GM20000 (cell line): ENCODE measurements around the gene SLC25A11.

Experiments
- DNase-seq: peaks from one replicate; pipeline ENCODE4 v3.0.0; 2012; ENCODE audit warnings: low spot score
- CTCF ChIP-seq: IDR thresholded peaks from 2 replicates; pipeline ENCODE4 v1.5.1; 2012; ENCODE audit warnings: mild to moderate bottlenecking, control low read depth; ENCODE audit errors: extremely low read depth, missing control alignments

SLC25A11 gene

DNA sequence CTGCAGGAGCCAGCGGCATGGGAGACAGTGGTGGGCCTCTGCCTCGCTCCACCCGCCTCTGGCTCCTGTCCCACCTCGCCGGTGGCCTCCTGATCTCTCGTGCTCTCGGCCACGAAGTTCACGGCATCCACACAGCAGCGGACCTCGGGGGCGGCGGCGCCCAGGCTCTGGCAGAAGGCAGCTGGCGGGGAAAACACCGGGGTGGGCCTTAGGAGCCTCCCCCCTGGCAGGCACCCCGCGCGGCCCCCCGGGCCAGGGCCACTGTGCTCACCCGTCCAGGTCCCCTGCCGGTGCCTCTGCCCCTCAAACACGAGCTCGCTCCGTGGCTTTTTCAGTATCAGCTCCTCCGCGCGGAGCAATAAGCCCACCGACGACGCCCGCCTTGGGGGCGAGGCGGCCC is 40.9 kb downstream of the SLC25A11 start:
- no peak for DNase-seq
- TF ChIP-seq CTCF = no peak

- no peak for TF ChIP-seq CTCF
- DNase-seq = peak; percentile 9
These were observed 41.5 kb downstream of the SLC25A11 start for GRCh38 chr17:4898351-4898750.

GRCh38 chr17:4897785-4898184 is 42.1 kb downstream of the SLC25A11 start:
- no peak for TF ChIP-seq CTCF
- no peak for DNase-seq

GRCh38 chr17:4897198-4897687 is 42.6 kb downstream of the SLC25A11 start:
- no peak for TF ChIP-seq CTCF

GRCh38 chr17:4896332-4897197 is 43.3 kb downstream of the SLC25A11 start:
- no peak for TF ChIP-seq CTCF
- DNase-seq = no peak

More at GRCh38 chr17:4897198-4897687, 42.6 kb downstream of the SLC25A11 start:
- no peak for DNase-seq

DNA sequence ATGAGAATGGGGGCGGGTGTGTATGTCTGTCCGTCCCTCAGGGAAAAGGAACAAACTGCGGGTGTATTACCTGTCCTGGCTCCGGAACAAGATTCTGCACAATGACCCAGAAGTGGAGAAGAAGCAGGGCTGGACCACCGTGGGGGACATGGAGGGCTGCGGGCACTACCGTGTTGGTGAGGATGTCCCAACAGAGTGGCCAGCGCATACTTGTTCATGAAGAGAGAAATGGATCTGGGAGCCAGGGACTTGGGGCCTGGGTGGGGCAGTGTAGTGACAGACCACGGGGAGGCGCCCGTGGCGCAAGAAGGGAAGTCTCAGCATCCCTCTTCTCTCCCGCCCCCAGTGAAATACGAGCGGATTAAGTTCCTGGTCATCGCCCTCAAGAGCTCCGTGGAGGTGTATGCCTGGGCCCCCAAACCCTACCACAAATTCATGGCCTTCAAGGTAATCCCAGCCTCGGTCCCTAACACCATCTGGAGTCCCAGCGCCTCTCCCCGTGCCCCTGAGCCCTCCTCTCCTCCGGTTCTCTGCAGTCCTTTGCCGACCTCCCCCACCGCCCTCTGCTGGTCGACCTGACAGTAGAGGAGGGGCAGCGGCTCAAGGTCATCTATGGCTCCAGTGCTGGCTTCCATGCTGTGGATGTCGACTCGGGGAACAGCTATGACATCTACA is 44.1 kb downstream of the SLC25A11 start:
- DNase-seq = no peak
- no peak for TF ChIP-seq CTCF

GRCh38 chr17:4895121-4895520 is 44.7 kb downstream of the SLC25A11 start:
- TF ChIP-seq CTCF = no peak
- DNase-seq = no peak
